Prostate gland (tissue), 2 donors: ENCODE results near the gene MAGEB1. TPM values are rescaled to one million over a fixed set of nuclear protein-coding genes. Genes with fewer than 3 reads are reported as not detected.

ENCODE experiments used
- DNase-seq: peaks from one replicate; pipeline ENCODE4 v3.0.0-alpha.2; 2019; ENCODE audit warnings: low spot score
- H3K27ac ChIP-seq, 2 donors: fragments of 200-600 bp; sonication (generic); 2 replicates each; pipeline ENCODE4 v1.5.1; 2017 to 2019
- H3K27me3 ChIP-seq: fragments of 200-600 bp; sonication (generic); replicated peaks from 2 replicates; pipeline ENCODE4 v1.5.1; 2019; ENCODE audit not compliant: insufficient read depth
- H3K36me3 ChIP-seq, 2 donors: fragments of 200-600 bp; sonication (generic); 1 replicate in 1 of 2; 2 replicates in 1 of 2; pipeline versions ENCODE4 v1.5.1 to v1.8.1; 2017 to 2019
- H3K4me1 ChIP-seq: fragments of 200-600 bp; sonication (generic); replicated peaks from 2 replicates; pipeline ENCODE4 v1.5.1; 2019
- H3K4me3 ChIP-seq, 2 donors: fragments of 200-600 bp; sonication (generic); 2 replicates each; pipeline ENCODE4 v1.5.1; 2017 to 2019
- H3K9me3 ChIP-seq: fragments of 200-600 bp; sonication (generic); 2 replicates; pipeline ENCODE4 v1.5.1; 2017
- POLR2A ChIP-seq: fragments of 450-650 bp; IDR thresholded peaks from one replicate; pipeline ENCODE4 v1.6.1; 2016; ENCODE audit warnings: antibody characterized with exemption, mild to moderate bottlenecking
- POLR2AphosphoS5 ChIP-seq: sonication (generic); formaldehyde crosslinking; IDR thresholded peaks from one replicate; pipeline ENCODE4 v1.6.1; 2017; ENCODE audit warnings: antibody characterized with exemption
- WGBS: methylation state at CpG from one replicate; pipeline ENCODE4 v1.1.5; 2018; 5-methylcytosine and 5-hydroxymethylcytosine counted together
- intact Hi-C: fragments of 100-400 bp; cut with DNase I; formaldehyde crosslinking; loops from one replicate; pipeline ENCODE4 v1.14.2; 2022
- total RNA-seq, 2 donors: library from RNA; depleted of rRNA; stranded (reverse); fragments of >200 nt; gene quantifications; one replicate each; pipeline ENCODE4 v1.1.0, GENCODE V29; 2016
- TF ChIP-seq, protein P1 (sequence below), 4 experiments: fragments of 200-600 bp in 2 of 4; fragments of 450-650 bp in 2 of 4; sonication (generic) in 2 of 4; IDR thresholded peaks; 1 replicate in 3 of 4; 2 replicates in 1 of 4; pipeline ENCODE4 v1.5.1; 2016 to 2019; ENCODE audit warnings: antibody characterized with exemption in 4 of 4, mild to moderate bottlenecking in 2 of 4, moderate library complexity in 2 of 4

MAGEB1 gene
- total RNA-seq, 2 donors from 2014 or later, result 51.1 TPM; not detected in 1

DNA sequence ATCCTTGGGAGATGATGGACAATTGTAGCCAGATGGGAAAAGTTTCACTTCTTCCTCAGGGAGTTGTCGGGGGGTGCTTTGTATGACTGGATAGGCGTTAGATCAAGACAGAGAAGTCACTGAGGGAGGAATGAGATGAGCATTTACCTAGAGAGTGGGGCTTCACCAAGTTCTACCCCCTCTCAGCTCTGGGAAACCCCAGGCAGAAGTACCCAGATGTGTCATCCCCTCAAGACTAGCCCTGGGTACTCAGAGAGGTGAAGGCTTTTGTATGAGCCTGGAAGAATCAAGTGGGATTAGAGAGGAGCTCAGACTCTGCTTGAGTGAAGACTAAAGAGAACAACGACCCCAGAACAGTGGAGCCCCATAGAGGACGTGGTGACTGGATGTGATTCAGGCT, 1.9 kb downstream of the MAGEB1 start:
- TF ChIP-seq, protein P1, sequence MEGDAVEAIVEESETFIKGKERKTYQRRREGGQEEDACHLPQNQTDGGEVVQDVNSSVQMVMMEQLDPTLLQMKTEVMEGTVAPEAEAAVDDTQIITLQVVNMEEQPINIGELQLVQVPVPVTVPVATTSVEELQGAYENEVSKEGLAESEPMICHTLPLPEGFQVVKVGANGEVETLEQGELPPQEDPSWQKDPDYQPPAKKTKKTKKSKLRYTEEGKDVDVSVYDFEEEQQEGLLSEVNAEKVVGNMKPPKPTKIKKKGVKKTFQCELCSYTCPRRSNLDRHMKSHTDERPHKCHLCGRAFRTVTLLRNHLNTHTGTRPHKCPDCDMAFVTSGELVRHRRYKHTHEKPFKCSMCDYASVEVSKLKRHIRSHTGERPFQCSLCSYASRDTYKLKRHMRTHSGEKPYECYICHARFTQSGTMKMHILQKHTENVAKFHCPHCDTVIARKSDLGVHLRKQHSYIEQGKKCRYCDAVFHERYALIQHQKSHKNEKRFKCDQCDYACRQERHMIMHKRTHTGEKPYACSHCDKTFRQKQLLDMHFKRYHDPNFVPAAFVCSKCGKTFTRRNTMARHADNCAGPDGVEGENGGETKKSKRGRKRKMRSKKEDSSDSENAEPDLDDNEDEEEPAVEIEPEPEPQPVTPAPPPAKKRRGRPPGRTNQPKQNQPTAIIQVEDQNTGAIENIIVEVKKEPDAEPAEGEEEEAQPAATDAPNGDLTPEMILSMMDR (IDR thresholded peaks at IDR 0.05), result no peak
- TF ChIP-seq POLR2A (no peak), POLR2AphosphoS5 (no peak)
- no peak overlapping the region for H3K4me3 ChIP-seq
- H3K27me3 ChIP-seq, result no peaks in the 10 kb centered on the region
- DNase-seq, result no peak
- no peak overlapping the region for H3K27ac ChIP-seq
- intact Hi-C loops, result no loop called here
- H3K36me3 ChIP-seq, result no peaks in the 10 kb centered on the region
- H3K4me1 ChIP-seq, result no peaks in the 10 kb centered on the region
- H3K9me3 ChIP-seq, result no peaks in the 10 kb centered on the region
- WGBS, result 89% methylated on average over 4 of the region's 4 CpGs

DNA sequence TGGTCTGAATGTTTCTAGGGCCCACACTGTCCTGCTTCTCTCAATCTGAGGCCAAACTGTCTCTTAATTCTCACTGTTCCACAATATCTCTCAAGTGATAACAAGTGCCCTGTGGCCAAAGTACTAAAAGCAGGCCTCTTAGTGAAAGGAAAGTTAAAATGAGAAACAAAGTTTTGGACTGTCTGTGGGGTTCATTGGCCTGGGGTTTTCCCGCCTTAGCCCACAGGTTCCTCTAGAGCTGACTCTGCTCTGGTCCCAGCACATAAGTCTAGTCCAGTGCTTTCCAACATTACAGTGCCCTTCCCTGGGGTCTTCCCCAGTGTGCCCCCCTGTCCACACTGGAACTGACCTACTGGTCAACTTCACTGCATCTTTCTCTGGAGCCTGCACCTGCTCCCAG, 6.3 kb downstream of the MAGEB1 start:
- no peak overlapping the region for H3K27ac ChIP-seq
- no peaks in the 10 kb centered on the region for H3K4me1 ChIP-seq
- intact Hi-C loops, result no loop called here
- TF ChIP-seq, protein P1 (IDR thresholded peaks at IDR 0.05), result no peak
- no peak for TF ChIP-seq POLR2A
- no peak for TF ChIP-seq POLR2AphosphoS5
- WGBS, result 100% methylated on average over 1 of the region's 1 CpG
- no peaks in the 10 kb centered on the region for H3K36me3 ChIP-seq
- no peak for DNase-seq
- no peak overlapping the region for H3K4me3 ChIP-seq
- H3K27me3 ChIP-seq, result no peaks in the 10 kb centered on the region
- H3K9me3 ChIP-seq, result no peaks in the 10 kb centered on the region

DNA sequence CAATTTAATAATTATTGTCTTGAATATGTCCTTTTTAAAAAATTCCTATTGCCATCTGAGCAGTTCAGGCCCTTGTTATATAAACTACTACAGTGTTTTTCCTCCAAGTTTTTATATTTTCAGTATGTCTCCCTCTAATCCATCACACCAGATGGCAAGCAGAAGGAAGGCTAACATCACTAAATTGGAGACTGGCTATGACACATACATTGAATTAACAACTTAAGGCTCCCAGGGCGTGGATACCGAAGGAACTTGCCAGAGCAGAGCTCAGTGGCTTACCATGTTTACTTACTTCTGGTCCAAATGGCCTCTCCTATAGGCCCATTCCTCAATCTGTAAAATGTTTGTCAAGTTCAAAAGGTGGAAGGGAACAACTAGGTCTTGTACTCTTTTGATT, 13.0 kb downstream of the MAGEB1 start:
- no peak for TF ChIP-seq POLR2A
- TF ChIP-seq, protein P1 (IDR thresholded peaks at IDR 0.05), result no peak
- TF ChIP-seq POLR2AphosphoS5, result no peak
- H3K9me3 ChIP-seq, result no peaks in the 10 kb centered on the region
- no peaks in the 10 kb centered on the region for H3K36me3 ChIP-seq
- no peaks in the 10 kb centered on the region for H3K27me3 ChIP-seq
- no peak overlapping the region for H3K27ac ChIP-seq
- 67% methylated on average over 2 of the region's 2 CpGs for WGBS
- intact Hi-C loops, result no loop called here
- no peak overlapping the region for H3K4me3 ChIP-seq
- no peaks in the 10 kb centered on the region for H3K4me1 ChIP-seq
- no peak for DNase-seq

DNA sequence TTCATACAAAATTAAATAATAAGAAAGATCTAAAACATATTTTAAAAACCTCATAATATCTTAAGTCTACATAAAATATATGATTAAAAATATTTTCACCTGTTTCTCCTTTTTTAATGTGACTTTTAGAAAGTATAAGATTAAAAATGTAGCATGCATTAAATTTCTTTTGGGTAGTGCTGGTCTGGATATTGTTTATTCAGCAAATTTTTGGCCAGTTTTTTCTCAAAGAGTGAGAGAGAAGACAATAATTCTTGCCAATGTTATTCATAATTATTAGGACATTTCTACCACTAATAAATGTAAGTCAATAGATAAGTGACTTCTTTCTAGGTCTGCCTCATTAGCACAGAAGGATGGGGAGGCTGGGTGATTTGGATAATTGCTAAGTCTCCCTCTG, 14.1 kb downstream of the MAGEB1 start:
- H3K9me3 ChIP-seq, result no peaks in the 10 kb centered on the region
- H3K4me1 ChIP-seq, result no peaks in the 10 kb centered on the region
- H3K27me3 ChIP-seq, result no peaks in the 10 kb centered on the region
- H3K4me3 ChIP-seq, result no peak overlapping the region
- no peak overlapping the region for H3K27ac ChIP-seq
- DNase-seq, result no peak
- intact Hi-C loops, result no loop called here
- TF ChIP-seq POLR2AphosphoS5 (no peak), POLR2A (no peak)
- TF ChIP-seq, protein P1 (IDR thresholded peaks at IDR 0.05), result no peak
- H3K36me3 ChIP-seq, result no peaks in the 10 kb centered on the region

DNA sequence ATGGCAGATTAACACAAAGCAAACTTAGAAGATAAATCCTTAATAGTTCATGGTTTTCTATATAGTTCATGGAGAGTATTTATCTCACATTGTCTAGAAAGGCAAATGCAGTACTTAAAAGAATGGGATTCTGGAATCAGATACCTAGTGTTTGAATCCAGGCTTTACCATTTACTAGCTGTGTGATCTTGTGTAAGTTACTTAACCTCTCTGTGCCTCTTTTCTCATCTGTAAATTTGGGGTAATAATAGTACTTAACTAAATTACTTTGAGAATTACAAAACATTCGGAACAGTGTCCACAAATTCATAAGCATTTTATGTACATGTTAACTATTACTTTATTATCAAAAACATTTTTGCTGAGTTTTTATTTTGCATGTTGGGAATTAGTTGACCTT, 15.8 kb downstream of the MAGEB1 start:
- TF ChIP-seq POLR2A (no peak), POLR2AphosphoS5 (no peak)
- TF ChIP-seq, protein P1 (IDR thresholded peaks at IDR 0.05), result no peak
- WGBS, result 92% methylated on average over 1 of the region's 1 CpG
- Histone ChIP-seq H3K36me3 (no peaks in the 10 kb centered on the region), H3K9me3 (no peaks in the 10 kb centered on the region), H3K27ac (no peak overlapping the region), H3K27me3 (no peaks in the 10 kb centered on the region), H3K4me3 (no peak overlapping the region), H3K4me1 (no peaks in the 10 kb centered on the region)
- intact Hi-C loops, result no loop called here
- no peak for DNase-seq
